CD4-positive, CD25-positive, alpha-beta regulatory T cell (primary cell): ENCODE measurements around the gene CHML. TPM values are rescaled to one million over a fixed set of nuclear protein-coding genes. Genes with fewer than 3 reads are reported as not detected.
"Not testable (repeated sequence)": the region's sequence is repeated elsewhere in the genome, so short reads cannot be mapped to it uniquely, and the experiment has no call there.

Source experiments
- ATAC-seq, 2 donors: fragments of 150-1000 bp; cut with Tn5 transposase; one replicate each; pipeline ENCODE4 v1.10.0; 2021; ENCODE audit warnings: low read depth in 2 of 2, moderate number of reproducible peaks in 2 of 2, moderate library complexity in 1 of 2
- DNase-seq, 3 donors: peaks; one replicate each; pipeline versions ENCODE4 v3.0.0 to v3.0.0-alpha.2; 2012 to 2022; ENCODE audit warnings: mixed read lengths in 1 of 3
- H3K27ac ChIP-seq: one replicate; pipeline ENCODE4 v1.7.0; 2013; ENCODE audit warnings: mild to moderate bottlenecking, low read length; ENCODE audit not compliant: insufficient read depth, poor library complexity, severe bottlenecking
- H3K27me3 ChIP-seq: one replicate; pipeline ENCODE4 v1.7.0; 2013; ENCODE audit warnings: low read length; ENCODE audit not compliant: control insufficient read depth, insufficient read depth
- H3K36me3 ChIP-seq: one replicate; pipeline ENCODE4 v1.7.0; 2013; ENCODE audit warnings: mild to moderate bottlenecking, low read length, moderate library complexity; ENCODE audit not compliant: control insufficient read depth, insufficient read depth
- H3K4me1 ChIP-seq: 2 replicates; pipeline ENCODE4 v1.7.0; 2013; ENCODE audit warnings: mild to moderate bottlenecking, low read length; ENCODE audit not compliant: insufficient read depth, control insufficient read depth, poor library complexity, severe bottlenecking
- H3K4me3 ChIP-seq: one replicate; pipeline ENCODE4 v1.7.0; 2013; ENCODE audit warnings: low read depth, mild to moderate bottlenecking, low read length, moderate library complexity
- H3K9me3 ChIP-seq, 2 experiments: 1 replicate in 1 of 2; 2 replicates in 1 of 2; pipeline ENCODE4 v1.7.0; 2013; ENCODE audit warnings: low read length in 2 of 2, mild to moderate bottlenecking in 1 of 2, moderate library complexity in 1 of 2; ENCODE audit not compliant: control insufficient read depth in 2 of 2
- H3K27ac Mint-ChIP-seq, 3 donors: one replicate each; pipeline ENCODE4 v1.8.0; 2020 to 2022; ENCODE audit warnings: mild to moderate bottlenecking in 3 of 3, mixed read lengths in 3 of 3, moderate library complexity in 2 of 3
- H3K27me3 Mint-ChIP-seq: one replicate; pipeline ENCODE4 v1.8.0; 2022; ENCODE audit warnings: mild to moderate bottlenecking, mixed read lengths
- H3K36me3 Mint-ChIP-seq: one replicate; pipeline ENCODE4 v1.8.0; 2020; ENCODE audit warnings: mixed read lengths
- H3K4me1 Mint-ChIP-seq, 4 donors: one replicate each; pipeline ENCODE4 v1.8.0; 2020 to 2022; ENCODE audit warnings: mixed read lengths in 4 of 4, mild to moderate bottlenecking in 1 of 4
- H3K4me3 Mint-ChIP-seq, 4 donors: one replicate each; pipeline ENCODE4 v1.8.0; 2020 to 2022; ENCODE audit warnings: mild to moderate bottlenecking in 4 of 4, mixed read lengths in 4 of 4, moderate library complexity in 3 of 4
- H3K9me3 Mint-ChIP-seq, 7 donors: one replicate each; pipeline ENCODE4 v1.8.0; 2020 to 2022; ENCODE audit warnings: mixed read lengths in 7 of 7, mild to moderate bottlenecking in 3 of 7, moderate library complexity in 2 of 7
- polyA plus RNA-seq, 4 donors: library from polyadenylated mRNA; unstranded; fragments of 300-500 nt; fragmentation: Illumina TruSeq; gene quantifications; one replicate each; pipeline ENCODE4 v1.2.3, GENCODE V29; 2021
- total RNA-seq: library from RNA; stranded (reverse); gene quantifications from one replicate; pipeline ENCODE4 v1.2.3, GENCODE V29; 2022

CHML gene
- total and polyA plus RNA-seq, 5 donors from 2014 or later: 1.2 to 5.5 (median 3.3) TPM

DNA sequence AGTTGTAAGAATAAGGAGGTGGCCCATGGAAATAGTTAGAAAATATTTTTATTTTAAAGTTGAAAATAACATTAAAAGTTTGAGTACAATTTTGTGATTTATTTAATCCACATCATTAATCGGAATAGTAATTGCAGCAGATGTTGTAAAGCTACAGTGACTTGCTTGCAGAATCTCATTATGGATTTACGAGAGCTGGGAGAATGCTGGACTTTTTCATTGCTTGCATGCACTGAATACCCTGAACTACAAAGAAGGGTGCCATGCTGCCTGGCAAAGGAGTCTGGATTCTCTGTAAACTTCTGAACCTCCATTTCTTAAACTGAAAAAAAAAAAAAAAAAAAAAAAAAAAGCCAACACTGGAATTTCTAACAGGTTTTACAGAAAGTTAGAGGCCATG lies 38.4 kb upstream of the CHML start:
- Histone ChIP-seq H3K9me3 (no peaks in the 10 kb centered on the region), H3K4me1 (peaks cover 13% of the 10 kb centered on the region), H3K4me3 (no peak overlapping the region), H3K27me3 (no peaks in the 10 kb centered on the region), H3K36me3 (no peaks in the 10 kb centered on the region), H3K27ac (no peak overlapping the region)
- ATAC-seq (no peak), DNase-seq (no peak)
- H3K4me3 Mint-ChIP-seq: no peak overlapping the region
- H3K27ac Mint-ChIP-seq: no peak overlapping the region
- H3K9me3 Mint-ChIP-seq: peaks cover 0 to 4% (median 2%) of the 10 kb centered on the region in 7 donors
- H3K27me3 Mint-ChIP-seq: peaks cover 13% of the 10 kb centered on the region
- peaks cover 5% of the 10 kb centered on the region for H3K36me3 Mint-ChIP-seq
- peaks cover 11 to 25% (median 15%) of the 10 kb centered on the region in 4 donors for H3K4me1 Mint-ChIP-seq

GRCh38 chr1:241677201-241677600 lies 37.0 kb upstream of the CHML start:
- peaks cover 10% of the 10 kb centered on the region for H3K27me3 Mint-ChIP-seq

DNA sequence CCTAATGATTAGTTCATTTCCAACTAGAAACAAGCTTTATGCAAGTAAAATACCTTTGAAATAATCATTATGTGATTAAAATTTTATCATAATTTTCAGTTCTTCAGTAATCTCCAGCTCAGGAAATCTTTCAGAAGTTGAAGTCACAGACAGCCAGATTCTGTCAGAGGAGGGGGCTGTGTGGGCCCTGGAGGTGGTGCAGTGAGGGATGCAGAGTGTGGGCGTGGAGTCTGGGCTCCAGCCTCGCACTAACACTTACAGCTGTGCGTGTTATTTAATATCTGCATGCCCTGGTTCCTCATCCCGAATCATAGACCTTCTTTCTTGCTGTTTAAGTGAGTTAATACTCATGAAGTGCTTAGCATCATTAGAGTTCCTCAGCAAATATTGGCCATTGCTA lies 35.8 kb upstream of the CHML start:
- peak overlapping the region; percentile 28 to 67 (median 32) for H3K27ac Mint-ChIP-seq
- H3K27me3 Mint-ChIP-seq: peaks cover 4% of the 10 kb centered on the region
- H3K4me3 Mint-ChIP-seq: no peak overlapping the region
- no peak for ATAC-seq
- Histone ChIP-seq H3K36me3 (no peaks in the 10 kb centered on the region), H3K27me3 (peaks cover 2% of the 10 kb centered on the region), H3K27ac (no peak overlapping the region), H3K4me1 (peaks cover 13% of the 10 kb centered on the region), H3K4me3 (no peak overlapping the region), H3K9me3 (no peaks in the 10 kb centered on the region)
- DNase-seq: no peak
- peaks cover 5% of the 10 kb centered on the region for H3K36me3 Mint-ChIP-seq
- peaks cover 11 to 25% (median 15%) of the 10 kb centered on the region in 4 donors for H3K4me1 Mint-ChIP-seq
- H3K9me3 Mint-ChIP-seq: peaks cover 0 to 6% (median 2%) of the 10 kb centered on the region in 7 donors

More at GRCh38 chr1:241677201-241677600, 37.0 kb upstream of the CHML start:
- Histone ChIP-seq H3K27me3 (peaks cover 2% of the 10 kb centered on the region), H3K27ac (peak overlapping the region; percentile 67), H3K9me3 (no peaks in the 10 kb centered on the region), H3K4me3 (peak overlapping the region; percentile 76), H3K4me1 (peaks cover 13% of the 10 kb centered on the region), H3K36me3 (no peaks in the 10 kb centered on the region)
- peak overlapping the region; percentile 44 to 90 (median 78) for H3K4me3 Mint-ChIP-seq
- peaks cover 11 to 25% (median 15%) of the 10 kb centered on the region in 4 donors for H3K4me1 Mint-ChIP-seq
- peaks cover 5% of the 10 kb centered on the region for H3K36me3 Mint-ChIP-seq
- ATAC-seq (peak; percentile 97), DNase-seq (peak in 2 of 3 donors; percentile 61 to 85)
- H3K27ac Mint-ChIP-seq: peak overlapping the region; percentile 67 to 92 (median 88)
- H3K9me3 Mint-ChIP-seq: peaks cover 0 to 6% (median 4%) of the 10 kb centered on the region in 7 donors

- Histone ChIP-seq H3K9me3 (no peaks in the 10 kb centered on the region), H3K4me1 (peaks cover 13% of the 10 kb centered on the region), H3K27me3 (peaks cover 4% of the 10 kb centered on the region), H3K27ac (no peak overlapping the region), H3K36me3 (no peaks in the 10 kb centered on the region), H3K4me3 (no peak overlapping the region)
- Mint-ChIP-seq H3K27ac (peak overlapping the region in 1 of 3 donors; percentile 14), H3K27me3 (peaks cover 4% of the 10 kb centered on the region), H3K36me3 (no peaks in the 10 kb centered on the region), H3K4me1 (peaks cover 6 to 21% (median 14%) of the 10 kb centered on the region in 4 donors), H3K9me3 (peaks cover 0 to 4% (median 0%) of the 10 kb centered on the region in 7 donors), H3K4me3 (no peak overlapping the region)
- ATAC-seq: no peak
- no peak for DNase-seq
Measured at GRCh38 chr1:241674805-241675384, 34.7 kb upstream of the CHML start.

GRCh38 chr1:241672301-241672700 lies 32.1 kb upstream of the CHML start:
- Mint-ChIP-seq H3K9me3 (peaks cover 0 to 4% (median 0%) of the 10 kb centered on the region in 7 donors), H3K4me1 (peaks cover 0 to 12% (median 6%) of the 10 kb centered on the region in 4 donors), H3K27ac (peak overlapping the region in 2 of 3 donors; percentile 9 to 27), H3K36me3 (no peaks in the 10 kb centered on the region), H3K27me3 (peaks cover 1% of the 10 kb centered on the region), H3K4me3 (no peak overlapping the region)
- Histone ChIP-seq H3K9me3 (no peaks in the 10 kb centered on the region), H3K36me3 (no peaks in the 10 kb centered on the region), H3K27me3 (peaks cover 4% of the 10 kb centered on the region), H3K4me3 (no peak overlapping the region), H3K4me1 (peaks cover 6% of the 10 kb centered on the region), H3K27ac (no peak overlapping the region)
- DNase-seq: no peak
- ATAC-seq: no peak

GRCh38 chr1:241666419-241666818 lies 26.2 kb upstream of the CHML start:
- no peaks in the 10 kb centered on the region for H3K4me1 ChIP-seq
- H3K27me3 ChIP-seq: peaks cover 2% of the 10 kb centered on the region
- H3K4me3 ChIP-seq: no peak overlapping the region
- DNase-seq (no peak), ATAC-seq (no peak)
- no peaks in the 10 kb centered on the region for H3K36me3 ChIP-seq
- H3K27me3 Mint-ChIP-seq: peaks cover 7% of the 10 kb centered on the region
- no peaks in the 10 kb centered on the region for H3K36me3 Mint-ChIP-seq
- no peak overlapping the region for H3K27ac Mint-ChIP-seq
- no peaks in the 10 kb centered on the region for H3K4me1 Mint-ChIP-seq
- no peaks in the 10 kb centered on the region for H3K9me3 ChIP-seq
- no peak overlapping the region for H3K4me3 Mint-ChIP-seq
- H3K27ac ChIP-seq: no peak overlapping the region
- H3K9me3 Mint-ChIP-seq: no peaks in the 10 kb centered on the region

DNA sequence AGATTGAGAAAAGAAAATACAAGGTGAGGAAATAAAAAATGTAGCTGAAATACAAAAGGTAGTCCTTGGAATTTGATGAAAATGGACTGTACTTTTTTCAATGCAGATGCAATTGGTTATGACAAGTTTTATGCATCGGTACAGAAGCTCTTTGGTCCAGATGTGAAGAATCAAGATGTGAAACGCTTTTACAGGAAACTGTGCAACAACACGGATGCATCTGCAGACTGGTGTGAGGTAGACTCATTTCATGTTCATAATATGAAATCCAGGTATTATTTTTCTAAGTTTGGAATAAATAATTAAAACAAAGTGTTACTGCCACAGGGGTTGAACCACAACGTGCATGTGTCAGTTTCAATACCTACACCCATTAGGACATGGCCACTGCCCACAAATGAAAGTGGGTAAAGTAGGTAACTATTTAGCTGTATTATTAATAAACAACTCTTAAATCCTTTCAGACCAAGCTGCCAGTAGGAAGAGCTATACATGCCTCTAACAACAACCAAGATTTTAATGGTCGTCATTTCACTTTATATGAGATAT lies 20.3 kb upstream of the CHML start:
- peaks cover 7% of the 10 kb centered on the region for H3K27me3 Mint-ChIP-seq
- Histone ChIP-seq H3K27me3 (peaks cover 2% of the 10 kb centered on the region), H3K9me3 (no peaks in the 10 kb centered on the region), H3K4me3 (no peak overlapping the region), H3K36me3 (no peaks in the 10 kb centered on the region), H3K4me1 (no peaks in the 10 kb centered on the region), H3K27ac (no peak overlapping the region)
- H3K4me1 Mint-ChIP-seq: no peaks in the 10 kb centered on the region
- H3K9me3 Mint-ChIP-seq: no peaks in the 10 kb centered on the region
- ATAC-seq: no peak
- no peak overlapping the region for H3K27ac Mint-ChIP-seq
- H3K36me3 Mint-ChIP-seq: no peaks in the 10 kb centered on the region
- H3K4me3 Mint-ChIP-seq: no peak overlapping the region
- no peak for DNase-seq

- not testable (repeated sequence) for DNase-seq, H3K4me3 ChIP-seq, H3K27ac ChIP-seq, H3K27me3 Mint-ChIP-seq, H3K4me1 Mint-ChIP-seq, H3K27me3 ChIP-seq, H3K4me1 ChIP-seq, H3K36me3 ChIP-seq, ATAC-seq, H3K9me3 ChIP-seq, H3K4me3 Mint-ChIP-seq, H3K9me3 Mint-ChIP-seq, H3K36me3 Mint-ChIP-seq
- peak overlapping the region in 1 of 3 donors; percentile 27 for H3K27ac Mint-ChIP-seq
Measured at GRCh38 chr1:241659016-241659415, 18.8 kb upstream of the CHML start.
